ENCODE results near the gene GAK.

GAK gene

DNA sequence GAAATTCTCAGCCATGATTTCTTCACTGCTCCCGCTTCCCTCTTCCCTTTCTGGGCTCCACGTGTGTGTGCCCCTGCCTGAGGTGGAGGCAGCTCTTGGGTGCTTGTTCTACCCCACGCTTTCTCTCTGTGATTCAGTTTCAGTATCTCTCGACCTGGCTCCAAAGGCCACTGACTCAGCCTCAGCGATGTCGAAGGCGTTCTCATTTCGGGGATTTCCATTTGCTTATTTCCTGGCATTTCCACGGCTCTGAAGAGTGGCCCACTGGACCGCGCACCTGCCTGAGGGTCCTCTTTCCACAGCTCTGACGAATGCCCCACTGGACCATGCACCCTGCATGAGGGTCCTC, 52.4 kb downstream of the GAK start:
- DNase-seq = no peak
- intact Hi-C loops (cut with DNase I) = no loop called here

DNA sequence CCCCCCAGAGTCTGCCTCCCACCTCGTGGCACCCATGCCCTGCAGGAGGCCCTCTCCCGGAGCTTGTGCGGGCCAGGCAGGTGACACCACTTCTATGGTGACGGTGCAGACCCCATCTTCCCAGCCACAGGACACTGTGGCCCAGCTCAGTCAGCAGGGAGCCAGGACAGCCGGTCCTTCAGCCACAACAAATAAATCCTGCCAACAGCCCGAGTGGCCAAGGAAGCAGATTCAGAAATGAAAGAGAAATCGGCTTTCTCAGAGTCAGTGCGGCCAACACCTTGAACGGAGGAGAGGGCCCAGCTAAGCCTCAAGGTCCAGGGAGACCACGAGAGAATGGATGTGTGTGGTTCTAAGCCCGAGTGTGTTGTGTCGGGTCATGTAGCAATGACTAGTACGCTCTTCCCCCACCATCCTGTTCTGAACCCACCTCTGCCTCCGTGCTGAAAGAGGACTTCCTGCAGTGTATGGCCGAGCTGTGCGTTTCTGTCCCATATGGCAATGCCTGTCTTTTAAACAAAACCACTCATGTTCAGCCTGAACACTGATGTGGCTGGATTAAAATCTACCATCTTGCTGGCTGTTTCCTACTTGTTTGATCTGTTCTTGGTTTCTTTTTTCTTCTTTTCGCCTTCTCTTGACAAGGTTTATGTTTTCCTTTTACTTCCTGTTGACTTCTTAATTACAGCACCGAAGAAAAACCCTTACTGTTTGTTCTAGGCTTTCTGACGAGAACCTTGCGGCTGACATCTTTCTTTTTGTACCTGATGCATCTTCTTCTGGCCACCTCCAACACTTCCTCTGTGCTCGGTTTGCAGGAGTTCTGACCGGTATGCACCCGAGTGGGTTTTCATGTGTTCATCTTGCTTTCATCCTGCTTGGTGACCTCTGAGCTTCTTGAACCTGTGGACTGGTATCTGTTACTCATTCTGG, 53.1 kb downstream of the GAK start:
- intact Hi-C loops (cut with DNase I) = no loop called here
- DNase-seq = no peak

GRCh38 chr4:877502-877901, 54.6 kb downstream of the GAK start:
- intact Hi-C loops (cut with DNase I) = no loop called here
- DNase-seq = no peak

- no peak for DNase-seq
- intact Hi-C loops (cut with DNase I) = no loop called here
These were observed 55.3 kb downstream of the GAK start for GRCh38 chr4:876780-877179.

DNA sequence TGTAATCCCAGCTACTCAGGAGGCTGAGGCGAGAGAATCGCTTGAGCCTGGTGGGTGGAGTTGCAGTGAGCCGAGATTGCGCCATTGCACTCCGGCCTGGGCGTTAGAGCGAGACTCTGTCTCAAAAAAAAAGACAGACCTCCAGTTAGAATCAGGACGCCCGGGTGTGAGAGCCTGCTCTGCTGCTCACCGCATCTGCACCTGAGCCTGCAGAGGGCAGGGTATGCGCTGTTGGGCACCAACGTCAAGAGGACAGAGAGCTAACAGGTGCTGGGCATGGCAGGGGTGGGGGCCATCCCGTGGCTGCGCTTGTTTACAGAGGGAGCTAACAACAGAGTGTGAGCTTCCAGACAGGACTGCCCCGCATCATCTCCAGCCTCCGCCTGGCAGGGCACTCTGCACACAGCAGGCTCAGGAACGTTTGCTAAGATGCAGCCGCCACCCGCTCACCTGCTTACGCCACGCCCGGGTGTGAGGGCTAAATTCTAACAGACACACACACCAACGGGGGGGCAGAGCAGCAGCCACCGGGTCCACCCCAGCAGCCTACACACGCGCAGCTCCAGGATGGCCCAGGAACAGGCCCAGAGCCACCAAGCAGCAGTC, 56.2 kb downstream of the GAK start:
- DNase-seq = no peak
- intact Hi-C loops (cut with DNase I) = no loop called here

GRCh38 chr4:874971-875817, 56.9 kb downstream of the GAK start:
- DNase-seq = no peak
- intact Hi-C loops (cut with DNase I) = no loop called here

- intact Hi-C loops (cut with DNase I) = no loop called here
- no peak for DNase-seq
These were observed 58.1 kb downstream of the GAK start for GRCh38 chr4:874056-874455.

GRCh38 chr4:872241-872981, 59.7 kb downstream of the GAK start:
- intact Hi-C loops (cut with DNase I) = no loop called here
- DNase-seq = peak in 1 of 10 donors; percentile 21

GRCh38 chr4:871484-871883, 60.6 kb downstream of the GAK start:
- intact Hi-C loops (cut with DNase I) = no loop called here

DNA sequence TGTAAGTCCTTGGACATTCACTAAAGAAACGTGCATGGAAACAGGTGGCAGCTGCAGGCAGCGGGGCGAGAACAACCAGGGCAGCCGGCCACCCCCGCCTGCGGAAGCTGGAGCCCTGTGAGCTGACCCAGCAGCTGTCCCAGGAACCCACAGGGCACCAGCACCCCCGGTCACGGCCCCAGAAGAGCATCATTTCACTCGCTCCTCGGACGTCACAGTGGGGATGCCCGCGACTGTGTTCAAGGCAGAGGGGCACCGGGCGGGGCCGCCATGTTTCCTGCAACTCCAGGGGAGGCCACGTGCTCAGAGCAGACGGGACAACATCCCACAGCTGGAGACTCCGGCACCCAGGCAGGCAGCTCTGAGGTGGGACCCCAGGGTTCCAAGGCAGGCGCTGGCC, 61.2 kb downstream of the GAK start:
- no peak for DNase-seq
- intact Hi-C loops (cut with DNase I) = no loop called here

More at GRCh38 chr4:871484-871883, 60.6 kb downstream of the GAK start:
- no peak for DNase-seq

DNA sequence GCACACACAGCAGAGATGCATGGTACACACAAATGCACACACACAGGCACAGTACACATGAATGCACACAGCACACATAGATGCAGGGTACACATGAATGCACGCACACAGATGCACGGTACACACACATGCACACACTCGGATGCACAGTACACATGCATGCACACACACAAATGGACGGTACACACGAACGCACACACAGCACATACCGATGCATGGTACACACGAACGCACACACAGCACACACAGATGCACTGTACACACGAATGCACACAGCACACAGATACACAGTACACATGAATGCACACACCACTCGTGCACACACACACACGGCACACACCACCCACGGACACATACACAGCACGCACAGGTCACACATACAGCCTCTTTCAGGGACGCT, 62.3 kb downstream of the GAK start:
- intact Hi-C loops (cut with DNase I) = no loop called here
- DNase-seq = no peak

- intact Hi-C loops (cut with DNase I) = no loop called here
- no peak for DNase-seq
These were observed 63.7 kb downstream of the GAK start for GRCh38 chr4:868421-868820.

- intact Hi-C loops (cut with DNase I) = no loop called here
- DNase-seq = no peak
These were observed 64.4 kb downstream of the GAK start for GRCh38 chr4:867526-868250.

- peak in 4 of 10 donors; percentile 21 to 91 (median 42) for DNase-seq
These were observed 65.2 kb downstream of the GAK start for GRCh38 chr4:866761-867390.

GRCh38 chr4:866068-866760, 65.9 kb downstream of the GAK start:
- intact Hi-C loops (cut with DNase I) = no loop called here
- DNase-seq = no peak

More at GRCh38 chr4:866761-867390, 65.2 kb downstream of the GAK start:
- intact Hi-C loops (cut with DNase I) = no loop called here

GRCh38 chr4:865572-865971, 66.5 kb downstream of the GAK start:
- peak in 1 of 10 donors; percentile 77 for DNase-seq
- intact Hi-C loops (cut with DNase I) = no loop called here

DNA sequence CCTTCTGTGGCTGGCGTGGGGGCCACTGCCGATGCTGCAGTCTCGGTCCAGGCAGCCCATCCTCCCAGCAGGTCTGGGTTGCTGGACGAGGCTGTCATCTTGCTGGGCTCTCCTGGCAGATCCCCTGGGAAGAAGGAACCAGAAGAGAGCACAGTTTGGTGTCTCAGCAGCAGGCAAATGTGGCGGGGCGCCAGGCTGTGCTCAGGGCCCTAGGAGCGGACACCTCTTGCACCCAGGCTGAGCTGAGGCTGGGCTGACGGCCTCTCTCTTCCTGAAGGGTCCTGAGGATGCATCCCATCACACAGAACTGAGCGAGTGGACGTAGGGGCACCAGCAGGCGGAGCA, 67.0 kb downstream of the GAK start:
- intact Hi-C loops (cut with DNase I) = no loop called here
- DNase-seq = peak in 3 of 10 donors; percentile 5 to 79 (median 71)

DNA sequence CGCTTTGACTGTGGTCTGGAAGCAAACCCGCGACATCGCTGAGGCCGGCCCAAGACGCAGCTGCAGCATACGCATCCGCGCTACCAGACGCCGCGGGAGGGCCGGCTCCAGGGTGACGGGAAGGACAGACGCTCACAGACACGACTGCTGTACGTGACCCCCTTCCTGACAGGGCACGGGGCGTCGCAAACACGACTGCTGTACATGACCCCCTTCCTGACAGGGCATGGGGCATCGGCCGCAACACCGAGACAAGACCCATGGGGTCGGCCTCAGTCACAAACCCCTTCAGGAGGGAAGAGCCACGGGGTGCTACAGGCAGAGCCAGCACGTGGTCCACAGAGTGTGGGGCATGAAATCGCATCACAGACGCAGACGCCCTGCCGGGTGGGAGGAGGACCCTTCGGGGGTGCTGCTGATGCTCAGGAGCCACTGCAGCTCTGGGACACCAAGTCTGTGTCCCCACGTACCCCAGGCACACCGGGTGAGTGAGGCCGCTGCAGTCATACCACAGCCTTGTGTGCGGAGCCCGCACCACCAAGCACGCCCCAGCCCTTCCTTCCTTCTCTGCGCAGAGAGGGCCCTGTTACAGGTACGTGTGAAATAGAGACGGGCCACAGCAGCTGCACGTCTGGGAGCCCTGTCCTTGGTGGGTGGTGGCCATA, 67.5 kb downstream of the GAK start:
- intact Hi-C loops (cut with DNase I) = no loop called here

More for the DNA sequence above, 67.5 kb downstream of the GAK start:
- DNase-seq = peak in 3 of 10 donors; percentile 65 to 75 (median 69)
